Endothelial cell (in vitro differentiated cells): ENCODE data around the gene TRPM3. TPM values are rescaled to one million over a fixed set of nuclear protein-coding genes. Genes with fewer than 3 reads are reported as not detected.

ENCODE experiments used
- DNase-seq: peaks from one replicate; pipeline ENCODE4 v3.0.0; 2021; ENCODE audit warnings: low spot score
- H3K27ac Mint-ChIP-seq: one replicate; pipeline ENCODE4 v1.8.0; 2021; ENCODE audit warnings: mixed read lengths, inconsistent platforms; ENCODE audit not compliant: unreplicated experiment
- H3K27me3 Mint-ChIP-seq: one replicate; pipeline ENCODE4 v1.8.0; 2021; ENCODE audit warnings: mild to moderate bottlenecking, moderate library complexity, mixed read lengths, inconsistent platforms; ENCODE audit not compliant: unreplicated experiment
- H3K36me3 Mint-ChIP-seq: one replicate; pipeline ENCODE4 v1.8.0; 2021; ENCODE audit warnings: mild to moderate bottlenecking, low read depth, mixed read lengths, inconsistent platforms; ENCODE audit not compliant: unreplicated experiment
- H3K4me1 Mint-ChIP-seq: one replicate; pipeline ENCODE4 v1.8.0; 2021; ENCODE audit warnings: mild to moderate bottlenecking, mixed read lengths, inconsistent platforms; ENCODE audit not compliant: unreplicated experiment
- H3K4me3 Mint-ChIP-seq: one replicate; pipeline ENCODE4 v1.8.0; 2021; ENCODE audit warnings: mild to moderate bottlenecking, mixed read lengths, inconsistent platforms; ENCODE audit not compliant: unreplicated experiment
- H3K9me3 Mint-ChIP-seq: one replicate; pipeline ENCODE4 v1.8.0; 2021; ENCODE audit warnings: mixed read lengths, inconsistent platforms; ENCODE audit not compliant: unreplicated experiment
- total RNA-seq: library from RNA; stranded (reverse); fragmentation: NEBNext Ultra II Directional; extraction: Animal tissue kit (Norgen Biotek cat#: 25700); gene quantifications from one replicate; pipeline ENCODE4 v1.2.1, GENCODE V29; 2021; ENCODE audit not compliant: unreplicated experiment
- TF ChIP-seq, protein P1 (sequence below): fragments of 200-600 bp; sonication (generic); IDR thresholded peaks from one replicate; pipeline ENCODE4 v1.5.0; 2021; ENCODE audit warnings: antibody characterized with exemption; ENCODE audit not compliant: unreplicated experiment

The TRPM3 gene
- total RNA-seq, 1 donor from 2014 or later = 0.54 TPM

DNA sequence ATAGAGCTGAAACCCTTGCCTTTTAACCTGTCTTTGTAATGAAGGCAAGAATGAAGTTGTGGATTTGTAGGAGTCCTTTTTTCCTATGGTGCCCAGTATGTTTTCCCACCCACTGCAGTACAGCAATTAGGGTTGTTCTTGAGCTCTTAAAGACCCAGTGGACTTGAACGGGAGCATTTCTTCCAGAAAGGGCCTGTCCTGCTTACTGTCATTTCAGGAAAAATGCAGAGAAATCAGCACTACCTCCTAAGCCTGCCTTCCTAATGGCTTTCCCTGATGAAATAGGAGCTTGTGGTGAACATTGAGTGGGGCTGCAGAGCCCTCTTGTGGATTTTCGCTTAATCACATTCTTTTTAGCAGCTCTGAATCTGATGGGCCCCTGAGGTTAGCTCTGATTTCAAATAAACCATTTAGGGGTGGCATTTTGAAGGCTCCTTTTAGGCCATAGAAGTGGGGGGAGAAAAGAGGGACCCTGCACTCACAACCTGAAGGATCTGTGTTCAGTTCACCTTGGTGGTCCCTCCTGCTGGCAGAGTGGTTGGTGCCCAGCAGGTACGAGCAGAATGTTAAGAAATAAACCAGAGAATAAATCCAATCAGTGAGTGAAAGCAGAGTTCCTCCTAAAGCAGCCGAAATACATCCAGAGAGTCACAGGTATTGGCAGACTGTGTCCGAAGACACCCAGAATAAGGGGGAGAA, 519.0 kb downstream of the TRPM3 start:
- Mint-ChIP-seq H3K36me3 (no peaks in the 10 kb centered on the region), H3K27ac (no peak overlapping the region)
- DNase-seq = peak; percentile 49

DNA sequence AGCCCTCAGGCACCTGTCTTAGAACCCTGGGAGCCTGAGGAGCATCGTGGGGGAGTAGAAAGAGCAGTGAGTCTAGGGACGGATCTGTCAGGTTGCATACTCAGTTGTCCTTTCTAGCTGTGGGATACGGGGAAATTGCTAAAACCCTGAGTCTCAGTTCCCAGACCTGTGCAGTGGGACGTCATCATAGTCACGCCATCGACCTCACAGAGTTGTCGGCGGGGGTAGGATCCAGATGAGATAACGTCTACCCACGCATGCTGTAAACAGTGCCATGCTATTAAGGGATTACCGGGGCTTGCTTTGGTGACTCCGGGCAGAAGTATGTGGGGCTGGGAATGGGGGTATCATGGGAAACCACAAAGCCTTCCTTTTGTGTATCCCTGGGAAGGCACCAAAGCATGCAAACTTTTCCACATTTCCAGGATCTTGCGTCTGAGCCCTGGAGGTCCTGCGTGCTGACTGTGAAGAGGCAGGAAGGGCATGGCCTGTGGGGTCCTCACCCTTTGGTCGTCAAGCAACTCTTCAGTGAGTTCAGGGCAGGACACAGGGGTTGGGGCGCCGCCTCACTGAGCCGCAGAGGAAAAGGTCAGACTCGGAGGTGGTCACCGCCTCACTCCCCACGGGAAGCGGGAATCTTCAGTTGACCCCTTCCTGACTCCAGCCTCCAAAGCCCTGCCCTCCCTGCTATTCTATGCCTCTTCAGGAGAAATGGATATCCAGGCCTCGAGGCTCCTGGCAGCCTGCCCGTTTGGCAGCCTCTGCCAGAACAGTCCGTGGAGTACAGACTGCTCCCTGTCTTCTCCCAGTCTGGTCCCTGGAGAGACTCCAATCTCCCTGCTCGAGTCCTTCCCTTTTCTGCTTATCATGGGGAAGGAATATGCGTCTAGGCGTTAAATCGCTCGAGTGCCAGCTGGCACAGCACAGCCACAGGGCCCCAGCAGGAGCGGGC, 520.1 kb downstream of the TRPM3 start:
- Mint-ChIP-seq H3K4me3 (no peak overlapping the region), H3K27ac (no peak overlapping the region), H3K27me3 (peaks cover 1% of the 10 kb centered on the region), H3K36me3 (no peaks in the 10 kb centered on the region), H3K4me1 (peaks cover 6% of the 10 kb centered on the region), H3K9me3 (no peaks in the 10 kb centered on the region)
- TF ChIP-seq, protein P1, sequence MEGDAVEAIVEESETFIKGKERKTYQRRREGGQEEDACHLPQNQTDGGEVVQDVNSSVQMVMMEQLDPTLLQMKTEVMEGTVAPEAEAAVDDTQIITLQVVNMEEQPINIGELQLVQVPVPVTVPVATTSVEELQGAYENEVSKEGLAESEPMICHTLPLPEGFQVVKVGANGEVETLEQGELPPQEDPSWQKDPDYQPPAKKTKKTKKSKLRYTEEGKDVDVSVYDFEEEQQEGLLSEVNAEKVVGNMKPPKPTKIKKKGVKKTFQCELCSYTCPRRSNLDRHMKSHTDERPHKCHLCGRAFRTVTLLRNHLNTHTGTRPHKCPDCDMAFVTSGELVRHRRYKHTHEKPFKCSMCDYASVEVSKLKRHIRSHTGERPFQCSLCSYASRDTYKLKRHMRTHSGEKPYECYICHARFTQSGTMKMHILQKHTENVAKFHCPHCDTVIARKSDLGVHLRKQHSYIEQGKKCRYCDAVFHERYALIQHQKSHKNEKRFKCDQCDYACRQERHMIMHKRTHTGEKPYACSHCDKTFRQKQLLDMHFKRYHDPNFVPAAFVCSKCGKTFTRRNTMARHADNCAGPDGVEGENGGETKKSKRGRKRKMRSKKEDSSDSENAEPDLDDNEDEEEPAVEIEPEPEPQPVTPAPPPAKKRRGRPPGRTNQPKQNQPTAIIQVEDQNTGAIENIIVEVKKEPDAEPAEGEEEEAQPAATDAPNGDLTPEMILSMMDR = no peak
- no peak for DNase-seq

More for the DNA sequence above, 519.0 kb downstream of the TRPM3 start:
- TF ChIP-seq, protein P1 = peak; percentile 64
- H3K27me3 Mint-ChIP-seq = peaks cover 1% of the 10 kb centered on the region
- peaks cover 6% of the 10 kb centered on the region for H3K4me1 Mint-ChIP-seq
- no peak overlapping the region for H3K4me3 Mint-ChIP-seq
- H3K9me3 Mint-ChIP-seq = no peaks in the 10 kb centered on the region

GRCh38 chr9:70600506-70600905, 520.9 kb downstream of the TRPM3 start:
- DNase-seq = no peak
- no peak overlapping the region for H3K27ac Mint-ChIP-seq
- peaks cover 6% of the 10 kb centered on the region for H3K4me1 Mint-ChIP-seq
- H3K9me3 Mint-ChIP-seq = no peaks in the 10 kb centered on the region
- no peak overlapping the region for H3K4me3 Mint-ChIP-seq
- no peaks in the 10 kb centered on the region for H3K36me3 Mint-ChIP-seq
- TF ChIP-seq, protein P1 = no peak
- H3K27me3 Mint-ChIP-seq = peaks cover 1% of the 10 kb centered on the region

- no peaks in the 10 kb centered on the region for H3K9me3 Mint-ChIP-seq
- H3K27ac Mint-ChIP-seq = no peak overlapping the region
- no peak for DNase-seq
- H3K4me1 Mint-ChIP-seq = no peaks in the 10 kb centered on the region
- TF ChIP-seq, protein P1 = no peak
- H3K27me3 Mint-ChIP-seq = peaks cover 1% of the 10 kb centered on the region
- H3K4me3 Mint-ChIP-seq = no peak overlapping the region
- no peaks in the 10 kb centered on the region for H3K36me3 Mint-ChIP-seq
Measured at GRCh38 chr9:70597886-70598285, 523.5 kb downstream of the TRPM3 start.

- TF ChIP-seq, protein P1 = no peak
- no peaks in the 10 kb centered on the region for H3K36me3 Mint-ChIP-seq
- no peaks in the 10 kb centered on the region for H3K9me3 Mint-ChIP-seq
- no peak overlapping the region for H3K27ac Mint-ChIP-seq
- no peak for DNase-seq
- H3K4me3 Mint-ChIP-seq = no peak overlapping the region
- no peaks in the 10 kb centered on the region for H3K4me1 Mint-ChIP-seq
- peaks cover 1% of the 10 kb centered on the region for H3K27me3 Mint-ChIP-seq
Measured at GRCh38 chr9:70595211-70595610, 526.2 kb downstream of the TRPM3 start.
